Coronary artery (tissue), 2 donors: ENCODE measurements around the gene VGLL4.

Source experiments
- DNase-seq: peaks from one replicate; pipeline ENCODE4 v3.0.0-alpha.2; 2017; ENCODE audit warnings: low spot score
- H3K27ac ChIP-seq, 2 donors: fragments of 200-600 bp; sonication (generic); one replicate each; pipeline ENCODE4 v1.5.1; 2016 to 2019
- H3K4me3 ChIP-seq: fragments of 200-600 bp; sonication (generic); 2 replicates; pipeline ENCODE4 v1.5.1; 2016; ENCODE audit warnings: mild to moderate bottlenecking, moderate library complexity
- CTCF ChIP-seq: fragments of 200-600 bp; sonication (generic); IDR thresholded peaks from one replicate; pipeline ENCODE4 v1.5.1; 2019; ENCODE audit warnings: antibody characterized with exemption

VGLL4 gene

GRCh38 chr3:11653298-11654055, 9.8 kb upstream of the VGLL4 start:
- Histone ChIP-seq H3K4me3 (no peak overlapping the region), H3K27ac (no peak overlapping the region)
- no peak for TF ChIP-seq CTCF
- DNase-seq = no peak

- TF ChIP-seq CTCF = peak; percentile 33
- Histone ChIP-seq H3K27ac (no peak overlapping the region), H3K4me3 (no peak overlapping the region)
- DNase-seq = no peak
These were observed 8.2 kb upstream of the VGLL4 start for GRCh38 chr3:11651900-11652299.

- Histone ChIP-seq H3K27ac (no peak overlapping the region), H3K4me3 (no peak overlapping the region)
- no peak for DNase-seq
- TF ChIP-seq CTCF = no peak
These were observed 7.8 kb upstream of the VGLL4 start for GRCh38 chr3:11651477-11651876.

GRCh38 chr3:11650391-11650790, 6.7 kb upstream of the VGLL4 start:
- TF ChIP-seq CTCF = no peak
- Histone ChIP-seq H3K27ac (no peak overlapping the region), H3K4me3 (no peak overlapping the region)
- no peak for DNase-seq

GRCh38 chr3:11648735-11649134, 5.0 kb upstream of the VGLL4 start:
- H3K27ac ChIP-seq = no peak overlapping the region
- TF ChIP-seq CTCF = no peak
- H3K4me3 ChIP-seq = no peak overlapping the region
- DNase-seq = no peak

- peak overlapping the region; percentile 89 for H3K4me3 ChIP-seq
- peak overlapping the region; percentile 93 to 97 for H3K27ac ChIP-seq
- DNase-seq = no peak
- TF ChIP-seq CTCF = no peak
These were observed 513 bp downstream of the VGLL4 start for GRCh38 chr3:11643201-11643603.
